Activated CD4-positive, CD25-positive, alpha-beta regulatory T cell treated with anti-CD3 and anti-CD28 coated beads, Interleukin-2, amount 50 U/mL, for 72 hours (primary cell): Measurements from ENCODE around the gene TCHH.
A peak's percentile ranks its signal among the peaks of the same experiment; 100 is the strongest.
"Not testable (repeated sequence)": the region's sequence is repeated elsewhere in the genome, so short reads cannot be mapped to it uniquely, and the experiment has no call there.

Experiments
- DNase-seq: peaks from one replicate; pipeline ENCODE4 v3.0.0; 2021

Gene TCHH

GRCh38 chr1:152115344-152115743, at the start of gene TCHH:
TCHH (minus strand) TSS chr1:152115444; CDS start chr1:152114080, 1,364 bp downstream.
- no peak for DNase-seq

GRCh38 chr1:152164517-152165136, 49.4 kb upstream of the TCHH start:
- no peak for DNase-seq

GRCh38 chr1:152162792-152163463, 47.7 kb upstream of the TCHH start:
- DNase-seq, result no peak

- no peak for DNase-seq
Measured at GRCh38 chr1:152160576-152160975, 45.3 kb upstream of the TCHH start.

- DNase-seq, result no peak
Measured at GRCh38 chr1:152159144-152159543, 43.9 kb upstream of the TCHH start, which contains the start of gene RPTN. RPTN (minus strand) TSS chr1:152159228; CDS start chr1:152157889, 1,339 bp downstream.

- DNase-seq, result no peak
Measured at GRCh38 chr1:152153996-152154395, 38.8 kb upstream of the TCHH start.

- DNase-seq, result no peak
Measured at GRCh38 chr1:152151646-152152045, 36.4 kb upstream of the TCHH start.

- DNase-seq, result no peak
Measured at GRCh38 chr1:152148981-152149380, 33.7 kb upstream of the TCHH start.

GRCh38 chr1:152148051-152148450, 32.8 kb upstream of the TCHH start:
- DNase-seq, result no peak

GRCh38 chr1:152145769-152146168, 30.5 kb upstream of the TCHH start:
- no peak for DNase-seq

- not testable (repeated sequence) for DNase-seq
Measured at GRCh38 chr1:152144674-152145183, 29.5 kb upstream of the TCHH start.

- no peak for DNase-seq
Measured at GRCh38 chr1:152143150-152143887, 28.1 kb upstream of the TCHH start.

GRCh38 chr1:152141971-152142584, 26.8 kb upstream of the TCHH start:
- no peak for DNase-seq

- DNase-seq, result no peak
Measured at GRCh38 chr1:152137215-152137614, 22.0 kb upstream of the TCHH start.

- DNase-seq, result no peak
Measured at GRCh38 chr1:152130186-152130585, 14.9 kb upstream of the TCHH start.

GRCh38 chr1:152127673-152128072, 12.4 kb upstream of the TCHH start:
- no peak for DNase-seq

- DNase-seq, result no peak
Measured at GRCh38 chr1:152125834-152126443, 10.7 kb upstream of the TCHH start.

GRCh38 chr1:152118915-152119314, 3.7 kb upstream of the TCHH start:
- no peak for DNase-seq

- DNase-seq, result no peak
Measured at GRCh38 chr1:152112885-152113432, 2.3 kb downstream of the TCHH start.

- no peak for DNase-seq
Measured at GRCh38 chr1:152112101-152112884, 3.0 kb downstream of the TCHH start.

- DNase-seq, result peak; percentile 32
Measured at GRCh38 chr1:152111515-152111968, 3.7 kb downstream of the TCHH start.
